ENCODE results near the gene BCL6B.
"Not testable (repeated sequence)": the region's sequence is repeated elsewhere in the genome, so short reads cannot be mapped to it uniquely, and the experiment has no call there.

The BCL6B gene

GRCh38 chr17:7022781-7023571, at the start of gene BCL6B:
BCL6B (plus strand) TSS chr17:7023050; CDS start chr17:7023672, 622 bp downstream.
- no peak for DNase-seq

- not testable (repeated sequence) for DNase-seq
Observed at GRCh38 chr17:6979440-6979839, 43.4 kb upstream of the BCL6B start.

- no peak for DNase-seq
Observed at GRCh38 chr17:6981426-6981825, 41.4 kb upstream of the BCL6B start.

- no peak for DNase-seq
Observed at GRCh38 chr17:6985266-6985665, 37.6 kb upstream of the BCL6B start.

- no peak for DNase-seq
Observed at GRCh38 chr17:6986676-6987075, 36.2 kb upstream of the BCL6B start.

GRCh38 chr17:6989779-6990178, 33.1 kb upstream of the BCL6B start:
- no peak for DNase-seq

- DNase-seq: not testable (repeated sequence)
Observed at GRCh38 chr17:6993613-6994056, 29.2 kb upstream of the BCL6B start.

- DNase-seq: no peak
Observed at GRCh38 chr17:6994118-6994598, 28.7 kb upstream of the BCL6B start.

- no peak for DNase-seq
Observed at GRCh38 chr17:6994666-6995256, 28.1 kb upstream of the BCL6B start.

GRCh38 chr17:6995500-6996255, 27.2 kb upstream of the BCL6B start, which contains the start of gene ALOX12:
ALOX12 (plus strand) TSS chr17:6996049; CDS start chr17:6996118, 69 bp downstream.
- no peak for DNase-seq

- DNase-seq: no peak
Observed at GRCh38 chr17:6996256-6997011, 26.4 kb upstream of the BCL6B start.

- no peak for DNase-seq
Observed at GRCh38 chr17:6997171-6997570, 25.7 kb upstream of the BCL6B start.

GRCh38 chr17:6998855-6999508, 23.9 kb upstream of the BCL6B start:
- no peak for DNase-seq

GRCh38 chr17:7001318-7001961, 21.4 kb upstream of the BCL6B start:
- no peak for DNase-seq

GRCh38 chr17:7002288-7003047, 20.4 kb upstream of the BCL6B start:
- no peak for DNase-seq

- no peak for DNase-seq
Observed at GRCh38 chr17:7003745-7004144, 19.1 kb upstream of the BCL6B start.

- peak; percentile 19 for DNase-seq
Observed at GRCh38 chr17:7004398-7005253, 18.2 kb upstream of the BCL6B start.

- DNase-seq: no peak
Observed at GRCh38 chr17:7005716-7006115, 17.1 kb upstream of the BCL6B start.

GRCh38 chr17:7007143-7007542, 15.7 kb upstream of the BCL6B start:
- no peak for DNase-seq

- DNase-seq: no peak
Observed at GRCh38 chr17:7010523-7010922, 12.3 kb upstream of the BCL6B start.
